Measurements from ENCODE around the gene KMT2B.

GRCh38 chr19:35773020-35773806 is 55.4 kb downstream of the KMT2B start:
- TF ChIP-seq CTCF (IDR thresholded peaks at IDR 0.05; ENCODE audit: low read length), result no peak
- no peak for TF ChIP-seq EZH2 (IDR thresholded peaks at IDR 0.05; ENCODE audit: borderline replicate concordance, low read length)

All from OCI-LY1 (cell line).